Measurements from ENCODE around the gene DENND10.
"Not testable (repeated sequence)": the region's sequence is repeated elsewhere in the genome, so short reads cannot be mapped to it uniquely, and the experiment has no call there.

Gene DENND10

GRCh38 chr10:119100434-119101238 is 3.3 kb upstream of the DENND10 start:
- no peak for DNase-seq

- DNase-seq = peak; percentile 34
Observed at GRCh38 chr10:119101366-119102098, 2.4 kb upstream of the DENND10 start.

DNA sequence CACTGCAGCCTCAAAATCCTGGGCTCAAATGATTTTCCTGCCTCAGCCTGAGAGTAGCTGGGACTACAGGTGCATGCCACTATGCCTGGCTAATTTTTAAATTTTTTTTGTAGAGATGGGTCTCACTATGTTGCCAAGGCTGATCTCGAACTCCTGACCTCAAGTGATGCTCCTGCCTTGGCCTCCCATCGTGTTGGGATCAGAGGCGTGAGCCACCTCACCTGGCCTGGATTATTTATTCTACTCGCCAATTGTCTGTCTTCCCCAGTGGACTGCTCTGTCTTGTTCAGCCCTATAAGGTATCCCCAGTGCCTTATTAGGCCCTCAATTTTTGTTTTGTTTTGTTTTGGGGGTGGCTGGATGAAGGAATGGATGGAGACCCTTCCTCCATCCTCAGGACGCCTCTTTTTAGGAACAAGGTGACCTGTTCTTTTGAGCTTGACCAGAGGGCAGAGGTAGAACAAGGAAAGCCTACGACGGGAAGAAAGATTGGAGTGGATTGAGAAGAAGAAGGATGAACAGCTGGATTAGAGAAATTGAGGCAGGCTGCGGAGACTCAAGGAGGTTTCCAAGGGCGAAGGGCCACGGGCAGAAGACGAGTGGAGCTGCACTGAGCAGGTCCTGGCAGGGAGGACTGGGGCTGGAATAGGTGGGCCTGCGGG is 541 bp upstream of the DENND10 start:
- no peak for DNase-seq

DNA sequence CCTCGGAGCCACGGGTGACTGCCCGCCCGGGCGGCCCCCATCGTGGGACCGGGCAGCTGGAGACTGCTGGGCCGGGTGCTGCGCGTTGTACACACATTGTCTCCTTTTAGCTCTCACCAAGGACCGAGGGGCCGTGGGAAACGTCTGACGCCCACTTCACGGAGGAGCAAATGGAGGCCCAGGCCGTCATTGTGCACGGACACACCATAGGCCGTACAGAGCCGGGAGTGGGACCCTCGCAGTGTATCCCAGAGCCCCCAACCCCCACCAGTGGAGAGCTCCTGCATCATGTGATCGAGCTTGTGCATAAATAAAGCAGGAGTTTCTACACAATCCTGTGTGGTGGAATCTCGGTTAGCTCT is 722 bp downstream of the DENND10 start:
- no peak for DNase-seq

DNA sequence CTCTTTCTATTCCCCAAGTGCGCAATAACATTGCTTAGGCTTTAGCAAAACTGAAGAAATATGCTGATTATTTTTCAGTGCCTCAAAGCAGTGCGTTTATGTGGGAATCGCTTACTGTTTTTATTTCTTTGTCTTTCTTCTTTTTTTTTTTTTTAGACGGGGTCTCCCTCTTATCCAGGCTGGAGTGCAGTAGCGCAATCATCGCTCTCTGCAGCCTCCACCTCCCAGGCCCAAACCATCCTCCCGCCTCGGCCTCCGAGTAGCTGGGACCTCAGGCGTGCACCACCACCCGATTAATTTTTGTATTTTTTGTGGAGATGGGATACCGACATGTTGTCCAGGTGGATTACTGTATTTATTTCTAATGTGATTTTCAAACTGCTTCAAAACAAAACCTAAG is 1.2 kb downstream of the DENND10 start:
- no peak for DNase-seq

- not testable (repeated sequence) for DNase-seq
Observed at GRCh38 chr10:119105899-119106298, 2.0 kb downstream of the DENND10 start.

- not testable (repeated sequence) for DNase-seq
Observed at GRCh38 chr10:119107106-119107505, 3.2 kb downstream of the DENND10 start.

GRCh38 chr10:119107771-119108170 is 3.9 kb downstream of the DENND10 start:
- DNase-seq = not testable (repeated sequence)

- DNase-seq = no peak
Observed at GRCh38 chr10:119112056-119112455, 8.1 kb downstream of the DENND10 start.

DNA sequence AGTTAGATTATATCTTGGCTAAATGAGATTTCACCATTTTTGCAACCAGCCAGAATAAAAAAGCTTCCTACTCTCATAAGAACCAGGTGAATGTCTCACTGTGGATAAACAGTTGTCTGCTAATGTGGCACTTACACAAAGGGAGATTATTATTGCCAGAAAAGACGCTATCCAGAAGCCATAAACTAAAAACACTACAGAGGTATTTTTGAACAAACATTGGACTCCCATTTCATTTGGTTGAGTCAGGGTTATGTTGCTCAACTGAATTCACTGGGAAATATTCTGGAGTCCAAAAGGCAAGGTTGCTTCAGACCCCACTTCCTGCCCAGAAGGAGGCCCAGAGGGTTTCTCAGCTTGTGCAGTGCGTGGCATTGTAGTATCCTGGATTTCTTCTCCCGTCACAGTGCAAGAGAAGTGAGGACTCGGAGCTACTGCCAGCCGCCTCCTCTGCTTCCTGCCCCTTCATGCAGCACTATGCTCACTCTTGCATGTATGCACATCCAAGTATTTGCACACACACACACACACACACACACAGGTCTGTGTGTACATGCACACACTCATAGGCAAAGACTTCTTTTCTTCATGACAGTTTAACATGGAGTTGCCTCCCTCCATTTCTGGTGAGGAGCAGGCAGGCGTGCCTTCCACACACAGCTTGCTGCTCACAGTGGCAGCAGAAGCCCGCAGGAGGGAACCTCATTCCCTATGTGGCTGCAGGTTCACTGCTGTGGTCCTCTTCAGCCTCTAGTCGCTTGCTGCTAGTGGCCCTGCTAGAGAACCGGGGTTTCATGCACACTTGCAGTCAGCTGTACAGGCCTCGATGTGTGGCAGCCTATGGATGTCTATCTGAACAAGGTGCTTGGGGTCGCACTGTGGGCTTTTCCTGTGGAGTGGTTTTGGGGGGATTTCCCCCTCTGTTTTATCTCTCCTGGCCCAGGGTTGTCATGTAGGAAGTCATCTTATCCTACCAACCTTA is 10.1 kb downstream of the DENND10 start:
- DNase-seq = no peak

- DNase-seq = no peak
Observed at GRCh38 chr10:119115926-119116325, 12.0 kb downstream of the DENND10 start.

GRCh38 chr10:119116326-119116951 is 12.5 kb downstream of the DENND10 start:
- no peak for DNase-seq

DNA sequence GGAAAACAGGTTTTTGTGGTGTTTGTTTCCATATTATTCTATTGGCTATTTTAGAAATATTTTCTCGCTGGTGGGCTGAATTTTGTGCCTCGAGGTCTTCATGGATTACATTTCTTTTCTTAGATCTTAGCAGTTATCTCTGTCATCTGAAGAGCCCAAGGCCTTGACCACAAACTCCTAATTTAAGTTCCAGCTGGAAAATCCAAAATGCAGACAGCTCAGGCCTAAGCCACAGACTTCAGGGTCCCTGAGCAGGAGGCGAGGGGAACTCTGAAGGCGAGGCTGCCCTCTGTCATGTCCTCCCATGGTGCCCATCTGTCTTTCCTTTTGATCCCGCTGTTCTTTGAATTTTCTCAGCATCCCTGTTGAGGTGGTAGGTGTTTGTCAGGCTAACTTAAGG is 14.3 kb downstream of the DENND10 start:
- DNase-seq = no peak

GRCh38 chr10:119119400-119119799 is 15.5 kb downstream of the DENND10 start:
- DNase-seq = no peak

DNA sequence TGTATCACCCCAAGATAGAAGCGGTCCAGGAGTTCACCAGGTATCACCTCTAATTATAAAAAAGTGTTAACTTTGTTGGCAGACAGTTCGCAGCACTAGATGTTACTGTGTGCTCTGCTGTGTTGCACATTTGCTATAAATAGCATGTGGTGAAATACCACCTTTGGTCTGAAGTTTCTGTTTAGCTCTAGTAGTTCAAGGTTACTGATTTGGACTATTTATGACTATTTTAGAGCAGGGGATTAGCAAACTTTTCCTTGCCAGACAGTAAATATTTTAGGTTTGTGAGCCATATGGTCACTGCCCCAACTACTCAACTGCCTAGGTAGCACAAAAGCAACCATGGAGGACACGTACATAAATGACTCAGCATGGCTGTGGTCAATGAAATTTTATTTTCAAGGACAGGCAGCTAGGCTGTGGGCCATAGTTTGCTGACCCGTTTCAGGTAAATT is 16.5 kb downstream of the DENND10 start:
- no peak for DNase-seq

DNA sequence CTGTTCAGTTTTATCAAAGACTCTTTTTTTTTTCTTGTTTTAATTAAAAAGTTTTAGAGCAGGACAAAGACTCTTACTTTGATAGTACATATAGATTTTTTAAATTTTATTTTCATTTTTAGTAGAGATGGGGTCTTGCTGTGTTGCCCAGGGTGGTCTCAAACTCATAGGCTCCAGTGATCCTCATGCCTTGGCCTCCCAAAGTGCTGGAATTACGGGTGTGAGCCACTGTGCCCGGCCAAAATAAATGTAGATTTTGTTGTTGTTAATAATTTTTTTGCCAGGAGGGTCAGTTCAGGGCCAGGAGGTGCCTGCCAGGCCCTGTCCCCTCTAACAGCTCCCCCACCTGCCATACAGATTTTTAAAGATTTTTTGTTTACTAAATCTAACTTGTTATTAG is 17.0 kb downstream of the DENND10 start:
- DNase-seq = no peak

GRCh38 chr10:119125942-119126341 is 22.0 kb downstream of the DENND10 start:
- DNase-seq = no peak

DNA sequence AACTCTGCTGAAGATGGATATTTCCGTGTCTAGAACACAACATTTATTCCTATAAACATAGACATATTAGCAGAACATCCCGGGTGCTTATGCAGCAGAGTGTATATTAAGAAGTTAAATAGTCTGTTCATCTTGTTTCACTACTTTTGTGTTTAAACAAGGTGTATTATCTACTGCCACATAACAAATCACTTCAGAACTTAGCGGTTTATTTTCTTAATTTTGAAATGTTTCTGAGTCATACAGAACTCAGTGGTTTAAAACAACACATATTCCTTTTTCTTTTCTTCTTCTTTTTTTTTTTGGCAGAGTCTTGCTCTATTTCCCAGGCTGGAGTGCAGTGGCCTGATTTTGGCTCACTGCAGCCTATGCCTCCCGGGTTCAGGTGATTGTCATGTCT is 25.8 kb downstream of the DENND10 start:
- DNase-seq = no peak

DNA sequence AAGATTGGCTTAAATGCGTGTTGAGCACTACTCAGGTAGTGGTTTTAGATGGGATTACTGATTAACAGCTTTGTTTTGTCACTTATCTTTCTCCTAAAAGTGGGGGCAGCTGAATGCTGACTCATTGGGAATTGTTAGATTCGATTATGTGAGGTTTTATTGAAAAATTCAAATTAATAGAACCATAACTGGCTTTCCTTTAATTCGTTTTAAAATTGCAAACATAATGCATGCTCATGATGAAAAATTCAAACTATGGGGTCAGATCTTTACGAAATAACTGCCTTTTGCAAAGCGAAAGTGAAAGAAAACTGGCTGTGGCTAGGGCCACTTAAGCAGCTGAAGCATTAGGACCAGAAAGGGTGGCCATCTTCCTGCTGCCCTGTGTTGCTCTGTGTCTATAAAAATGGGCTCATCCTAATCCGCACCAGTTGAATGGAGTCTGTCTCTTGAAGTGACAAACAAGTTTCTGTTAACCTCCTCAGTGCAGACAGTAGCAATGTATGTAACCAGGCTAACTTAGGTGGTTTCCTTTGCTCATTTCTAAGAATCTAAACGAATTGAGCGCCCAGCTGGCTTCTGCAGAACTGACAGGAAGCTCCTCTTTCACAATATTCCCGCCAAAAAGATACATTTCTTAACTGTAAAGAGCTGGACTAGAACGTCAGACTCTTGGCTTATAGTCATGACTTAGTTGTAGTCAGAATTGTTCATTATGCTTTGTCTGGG is 27.8 kb downstream of the DENND10 start:
- DNase-seq = no peak

DNA sequence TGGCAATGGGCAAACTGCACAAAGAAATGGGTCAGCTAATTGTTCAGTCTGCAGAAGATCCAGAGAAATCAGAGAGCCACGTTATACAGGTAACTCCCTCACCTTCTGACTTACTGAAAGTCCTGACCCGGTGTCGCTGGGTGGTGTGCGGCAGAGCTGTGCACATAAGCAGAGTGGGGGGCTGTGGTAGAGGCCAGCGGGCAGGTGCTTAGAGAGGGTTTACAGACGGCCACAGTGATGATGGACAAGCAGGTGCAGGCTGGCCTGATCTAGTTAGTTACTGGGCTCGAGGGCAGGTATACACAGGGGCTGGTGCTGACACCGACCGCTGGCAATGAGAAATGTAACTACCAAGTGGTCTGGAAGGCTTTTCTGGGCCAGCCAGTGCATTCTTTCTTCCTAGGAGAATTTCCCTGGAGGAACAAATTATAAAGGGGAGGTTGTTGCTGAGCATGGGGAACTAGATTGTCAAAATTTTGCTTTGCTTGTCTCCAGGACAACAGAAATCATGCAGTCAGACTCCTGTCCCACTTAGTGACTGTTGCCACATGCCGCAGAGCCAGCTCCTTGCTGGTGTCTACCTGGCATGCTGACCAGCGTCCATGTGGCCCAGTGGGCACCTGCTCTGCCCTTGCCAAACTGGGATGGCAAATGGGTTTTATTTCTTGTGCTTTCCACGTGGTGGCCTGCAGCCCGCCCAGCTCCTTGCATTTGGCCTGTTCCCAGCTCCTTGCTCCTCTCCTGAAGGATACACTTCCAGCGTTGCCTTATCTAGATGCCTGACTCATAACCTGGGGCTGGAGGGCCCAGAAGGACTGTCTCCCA is 28.8 kb downstream of the DENND10 start:
- no peak for DNase-seq

All from NCI-H1105 treated with DMSO at 0.1 percent for 48 hours (cell line).